T follicular helper cell (primary cell): Measurements from ENCODE around the gene EML6.

ENCODE experiments used
- DNase-seq: peaks from one replicate; pipeline ENCODE4 v3.0.0-alpha.2; 2020; ENCODE audit warnings: low read depth

Gene EML6

GRCh38 chr2:54879598-54880332 is 156.3 kb downstream of the EML6 start:
- no peak for DNase-seq

- no peak for DNase-seq
Measured at GRCh38 chr2:54880428-54880827, 157.0 kb downstream of the EML6 start.

GRCh38 chr2:54881759-54882158 is 158.3 kb downstream of the EML6 start:
- no peak for DNase-seq

- DNase-seq: no peak
Measured at GRCh38 chr2:54885891-54886290, 162.4 kb downstream of the EML6 start.

GRCh38 chr2:54887850-54888545 is 164.5 kb downstream of the EML6 start:
- no peak for DNase-seq

- DNase-seq: no peak
Measured at GRCh38 chr2:54889053-54889452, 165.6 kb downstream of the EML6 start.

- DNase-seq: no peak
Measured at GRCh38 chr2:54891909-54892308, 168.4 kb downstream of the EML6 start.

GRCh38 chr2:54894467-54894866 is 171.0 kb downstream of the EML6 start:
- no peak for DNase-seq

- DNase-seq: no peak
Measured at GRCh38 chr2:54895730-54896129, 172.3 kb downstream of the EML6 start.

- no peak for DNase-seq
Measured at GRCh38 chr2:54897420-54898310, 174.2 kb downstream of the EML6 start.

GRCh38 chr2:54898456-54899226 is 175.2 kb downstream of the EML6 start:
- DNase-seq: no peak

GRCh38 chr2:54899576-54900200 is 176.2 kb downstream of the EML6 start:
- no peak for DNase-seq

- no peak for DNase-seq
Measured at GRCh38 chr2:54901224-54901986, 177.9 kb downstream of the EML6 start.

- no peak for DNase-seq
Measured at GRCh38 chr2:54902763-54903162, 179.3 kb downstream of the EML6 start.

- peak; percentile 4 for DNase-seq
Measured at GRCh38 chr2:54903736-54904554, 180.5 kb downstream of the EML6 start.

GRCh38 chr2:54904836-54905235 is 181.4 kb downstream of the EML6 start:
- no peak for DNase-seq

- DNase-seq: no peak
Measured at GRCh38 chr2:54906716-54907115, 183.3 kb downstream of the EML6 start.

- DNase-seq: no peak
Measured at GRCh38 chr2:54907663-54908062, 184.2 kb downstream of the EML6 start.

GRCh38 chr2:54908591-54908990 is 185.1 kb downstream of the EML6 start:
- DNase-seq: no peak

- no peak for DNase-seq
Measured at GRCh38 chr2:54909001-54909400, 185.5 kb downstream of the EML6 start.
